Parathyroid adenoma (tissue), 2 donors: ENCODE measurements around the gene PABPN1L.

ENCODE experiments used
- H2AFZ ChIP-seq: fragments of 300-600 bp; sonication (generic); one replicate; pipeline ENCODE4 v1.7.0; 2017; ENCODE audit warnings: antibody characterized with exemption, mild to moderate bottlenecking
- H3K27ac ChIP-seq: fragments of 300-600 bp; sonication (generic); one replicate; pipeline ENCODE4 v1.7.0; 2017
- H3K27me3 ChIP-seq: fragments of 300-600 bp; sonication (generic); one replicate; pipeline ENCODE4 v1.7.0; 2017; ENCODE audit warnings: low read length; ENCODE audit not compliant: control insufficient read depth, insufficient read depth
- H3K36me3 ChIP-seq: fragments of 300-600 bp; sonication (generic); one replicate; pipeline ENCODE4 v1.7.0; 2017; ENCODE audit warnings: low read length; ENCODE audit not compliant: control insufficient read depth, insufficient read depth
- H3K4me1 ChIP-seq: fragments of 300-600 bp; sonication (generic); one replicate; pipeline ENCODE4 v1.7.0; 2017; ENCODE audit warnings: control low read depth
- H3K4me2 ChIP-seq: fragments of 300-600 bp; sonication (generic); one replicate; pipeline ENCODE4 v1.7.0; 2017; ENCODE audit warnings: low read length
- H3K4me3 ChIP-seq: fragments of 300-600 bp; sonication (generic); one replicate; pipeline ENCODE4 v1.7.0; 2017; ENCODE audit warnings: low read depth, low read length
- H3K79me2 ChIP-seq: fragments of 300-600 bp; sonication (generic); one replicate; pipeline ENCODE4 v1.7.0; 2017; ENCODE audit warnings: control low read depth
- H3K9ac ChIP-seq: fragments of 300-600 bp; sonication (generic); one replicate; pipeline ENCODE4 v1.7.0; 2017; ENCODE audit warnings: mild to moderate bottlenecking
- H3K9me3 ChIP-seq: fragments of 300-600 bp; sonication (generic); one replicate; pipeline ENCODE4 v1.7.0; 2017; ENCODE audit warnings: low read length; ENCODE audit not compliant: control insufficient read depth
- CTCF ChIP-seq: fragments of 300-600 bp; sonication (generic); IDR thresholded peaks from one replicate; pipeline ENCODE4 v1.7.0; 2017; ENCODE audit warnings: antibody characterized with exemption, mild to moderate bottlenecking
- donor health status: primary hyperparathyroidism.

PABPN1L gene

GRCh38 chr16:88840600-88841215 lies 25.8 kb downstream of the PABPN1L start:
- Histone ChIP-seq H3K4me1 (no peaks in the 10 kb centered on the region), H3K27ac (no peak overlapping the region), H3K4me2 (no peak overlapping the region), H3K79me2 (no peaks in the 10 kb centered on the region), H3K27me3 (no peaks in the 10 kb centered on the region), H3K9ac (no peak overlapping the region), H2AFZ (no peak overlapping the region), H3K9me3 (no peaks in the 10 kb centered on the region), H3K36me3 (no peaks in the 10 kb centered on the region), H3K4me3 (no peak overlapping the region)
- TF ChIP-seq CTCF, result no peak

- no peak for TF ChIP-seq CTCF
- no peaks in the 10 kb centered on the region for H3K36me3 ChIP-seq
- H3K9me3 ChIP-seq, result no peaks in the 10 kb centered on the region
- H3K4me2 ChIP-seq, result no peak overlapping the region
- no peak overlapping the region for H3K9ac ChIP-seq
- H3K27me3 ChIP-seq, result no peaks in the 10 kb centered on the region
- H2AFZ ChIP-seq, result no peak overlapping the region
- H3K27ac ChIP-seq, result no peak overlapping the region
- H3K4me3 ChIP-seq, result no peak overlapping the region
- no peaks in the 10 kb centered on the region for H3K79me2 ChIP-seq
- no peaks in the 10 kb centered on the region for H3K4me1 ChIP-seq
Observed at GRCh38 chr16:88839745-88840599, 26.5 kb downstream of the PABPN1L start.

- H3K79me2 ChIP-seq, result no peaks in the 10 kb centered on the region
- H2AFZ ChIP-seq, result no peak overlapping the region
- H3K27ac ChIP-seq, result no peak overlapping the region
- no peak overlapping the region for H3K4me3 ChIP-seq
- no peak for TF ChIP-seq CTCF
- H3K36me3 ChIP-seq, result no peaks in the 10 kb centered on the region
- no peaks in the 10 kb centered on the region for H3K4me1 ChIP-seq
- no peak overlapping the region for H3K9ac ChIP-seq
- H3K27me3 ChIP-seq, result no peaks in the 10 kb centered on the region
- H3K4me2 ChIP-seq, result no peak overlapping the region
- H3K9me3 ChIP-seq, result no peaks in the 10 kb centered on the region
Observed at GRCh38 chr16:88839026-88839529, 27.4 kb downstream of the PABPN1L start.

- Histone ChIP-seq H3K36me3 (no peaks in the 10 kb centered on the region), H3K79me2 (no peaks in the 10 kb centered on the region), H3K27me3 (no peaks in the 10 kb centered on the region)
Observed at GRCh38 chr16:88838566-88838965, 27.9 kb downstream of the PABPN1L start.

More at GRCh38 chr16:88838566-88838965, 27.9 kb downstream of the PABPN1L start:
- Histone ChIP-seq H3K4me1 (no peaks in the 10 kb centered on the region), H3K9ac (no peak overlapping the region), H2AFZ (no peak overlapping the region), H3K4me3 (no peak overlapping the region), H3K9me3 (no peaks in the 10 kb centered on the region), H3K27ac (no peak overlapping the region), H3K4me2 (no peak overlapping the region)
- TF ChIP-seq CTCF, result no peak
